HEK293 (cell line): ENCODE results near the gene PAM.

Experiments used
- CTCF ChIA-PET: fragments of 350-600 bp; formaldehyde crosslinking; extraction: SDS; loops from one replicate; lab custom pipeline; 2021; ENCODE audit warnings: antibody characterized with exemption; lab: Yijun Ruan, JAX
- POLR2A ChIA-PET: fragments of 300-600 bp; formaldehyde crosslinking; extraction: SDS; loops from one replicate; lab custom pipeline; 2020; ENCODE audit warnings: antibody characterized with exemption, inconsistent platforms; lab: Yijun Ruan, JAX
- H3K27ac ChIP-seq: fragments of 200-500 bp; sonication (Bioruptor generic); 2 replicates; pipeline ENCODE4 v1.5.1; 2014; ENCODE audit warnings: low read depth, low read length, control low read depth, inconsistent platforms; ENCODE audit errors: extremely low read depth
- H3K36me3 ChIP-seq, 2 experiments: fragments of 200-500 bp in 1 of 2; sonication (Bioruptor generic) in 1 of 2; 1 replicate in 1 of 2; 2 replicates in 1 of 2; pipeline ENCODE4 v1.5.1; 2014 to 2017; ENCODE audit warnings: inconsistent platforms in 2 of 2, low read length in 2 of 2; ENCODE audit not compliant: control insufficient read depth in 2 of 2, insufficient read depth in 1 of 2
- H3K4me1 ChIP-seq: fragments of 200-500 bp; sonication (Bioruptor generic); 2 replicates; pipeline ENCODE4 v1.5.1; 2014; ENCODE audit warnings: mild to moderate bottlenecking, low read length, inconsistent platforms; ENCODE audit not compliant: control insufficient read depth, insufficient read depth
- H3K4me3 ChIP-seq: 2 replicates; pipeline ENCODE4 v1.5.1; 2011; ENCODE audit warnings: low read depth, mild to moderate bottlenecking, control low read depth, low read length, moderate library complexity
- H3K9me3 ChIP-seq: fragments of 200-500 bp; sonication (Bioruptor generic); 2 replicates; pipeline ENCODE4 v1.5.1; 2014; ENCODE audit warnings: low read depth, low read length, inconsistent platforms; ENCODE audit not compliant: control insufficient read depth, insufficient read depth
- BCL6B ChIP-seq: fragments of 450-650 bp; formaldehyde crosslinking; IDR thresholded peaks from 2 replicates; pipeline ENCODE4 v1.5.1; 2017; ENCODE audit warnings: missing biosample characterization, missing genetic modification characterization
- OSR2 ChIP-seq: fragments of 450-650 bp; formaldehyde crosslinking; IDR thresholded peaks from 2 replicates; pipeline ENCODE4 v1.5.1; 2016; ENCODE audit warnings: missing biosample characterization, missing genetic modification characterization
- SP7 ChIP-seq: fragments of 450-650 bp; formaldehyde crosslinking; IDR thresholded peaks from 2 replicates; pipeline ENCODE4 v1.5.1; 2016; ENCODE audit warnings: missing biosample characterization, missing genetic modification characterization
- TCF7L2 ChIP-seq: IDR thresholded peaks from 2 replicates; pipeline ENCODE4 v1.6.1; 2011; ENCODE audit warnings: low read depth, mild to moderate bottlenecking, inconsistent platforms, low read length, moderate library complexity, borderline replicate concordance
- ZBTB20 ChIP-seq: fragments of 450-650 bp; formaldehyde crosslinking; IDR thresholded peaks from 2 replicates; pipeline ENCODE4 v1.5.1; 2016; ENCODE audit warnings: missing biosample characterization, missing genetic modification characterization
- ZFP37 ChIP-seq: fragments of 450-650 bp; formaldehyde crosslinking; IDR thresholded peaks from 2 replicates; pipeline ENCODE4 v1.5.1; 2016; ENCODE audit warnings: missing biosample characterization, missing genetic modification characterization
- ZIC2 ChIP-seq: fragments of 450-650 bp; formaldehyde crosslinking; IDR thresholded peaks from 2 replicates; pipeline ENCODE4 v1.5.1; 2016; ENCODE audit warnings: missing biosample characterization, missing genetic modification characterization
- ZNF223 ChIP-seq: fragments of 450-650 bp; formaldehyde crosslinking; IDR thresholded peaks from 2 replicates; pipeline ENCODE4 v1.5.1; 2016; ENCODE audit warnings: missing biosample characterization, missing genetic modification characterization
- ZNF248 ChIP-seq: fragments of 450-650 bp; formaldehyde crosslinking; IDR thresholded peaks from 2 replicates; pipeline ENCODE4 v1.5.1; 2017; ENCODE audit warnings: missing biosample characterization, missing genetic modification characterization
- ZNF280C ChIP-seq: fragments of 450-650 bp; formaldehyde crosslinking; IDR thresholded peaks from 2 replicates; pipeline ENCODE4 v1.5.1; 2016; ENCODE audit warnings: missing biosample characterization, missing genetic modification characterization
- ZNF366 ChIP-seq: fragments of 450-650 bp; formaldehyde crosslinking; conservative IDR thresholded peaks from 2 replicates; pipeline ENCODE4 v1.5.1; 2016; ENCODE audit warnings: missing biosample characterization, missing genetic modification characterization
- ZNF394 ChIP-seq: fragments of 450-650 bp; formaldehyde crosslinking; IDR thresholded peaks from 2 replicates; pipeline ENCODE4 v1.5.1; 2016; ENCODE audit warnings: missing biosample characterization, missing genetic modification characterization, mild to moderate bottlenecking, moderate library complexity, borderline replicate concordance
- ZNF423 ChIP-seq: fragments of 450-650 bp; formaldehyde crosslinking; IDR thresholded peaks from 2 replicates; pipeline ENCODE4 v1.5.1; 2016; ENCODE audit warnings: missing biosample characterization, missing genetic modification characterization
- ZNF707 ChIP-seq: fragments of 450-650 bp; formaldehyde crosslinking; IDR thresholded peaks from 2 replicates; pipeline ENCODE4 v1.5.1; 2016; ENCODE audit warnings: missing biosample characterization, missing genetic modification characterization
- ZXDB ChIP-seq: fragments of 450-650 bp; formaldehyde crosslinking; IDR thresholded peaks from 2 replicates; pipeline ENCODE4 v1.5.1; 2016; ENCODE audit warnings: missing biosample characterization, missing genetic modification characterization
- TF ChIP-seq, protein P1 (sequence below): fragments of 450-650 bp; formaldehyde crosslinking; IDR thresholded peaks from 2 replicates; pipeline ENCODE4 v1.5.1; 2016; ENCODE audit warnings: missing biosample characterization, missing genetic modification characterization, borderline replicate concordance
- TF ChIP-seq, protein P2 (sequence below): fragments of 450-650 bp; formaldehyde crosslinking; IDR thresholded peaks from 2 replicates; pipeline ENCODE4; 2016; ENCODE audit warnings: missing biosample characterization, missing genetic modification characterization
- TF ChIP-seq, protein P3 (sequence below): fragments of 450-650 bp; formaldehyde crosslinking; IDR thresholded peaks from 2 replicates; pipeline ENCODE4 v1.5.1; 2017; ENCODE audit warnings: missing biosample characterization, missing genetic modification characterization
- TF ChIP-seq, protein P4 (sequence below): fragments of 450-650 bp; formaldehyde crosslinking; IDR thresholded peaks from 2 replicates; pipeline ENCODE4 v1.5.1; 2017; ENCODE audit warnings: missing biosample characterization, missing genetic modification characterization
- TF ChIP-seq, protein P5 (sequence below): fragments of 450-650 bp; formaldehyde crosslinking; IDR thresholded peaks from 2 replicates; pipeline ENCODE4 v1.5.1; 2017; ENCODE audit warnings: missing biosample characterization, missing genetic modification characterization

Gene PAM

DNA sequence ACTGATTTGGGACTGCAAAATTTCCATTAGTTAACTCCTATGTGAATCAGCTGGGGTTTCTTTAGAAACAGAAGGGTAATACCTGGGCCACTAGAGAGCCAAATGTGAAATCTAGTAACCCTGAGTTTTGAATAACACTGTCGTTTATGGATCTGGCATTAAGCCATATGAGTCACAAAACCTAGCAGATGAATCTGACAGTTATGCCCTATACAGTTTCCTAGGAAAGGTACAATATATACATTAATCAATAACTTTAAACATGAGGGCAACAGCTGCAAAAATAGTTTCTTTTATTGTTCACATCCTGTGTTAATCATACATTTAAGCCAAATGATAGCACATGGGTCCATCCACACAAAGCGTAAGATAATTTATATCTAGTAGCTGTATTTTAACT lies 56.9 kb downstream of the PAM start:
- Histone ChIP-seq H3K4me3 (no peak overlapping the region), H3K4me1 (peaks cover 30% of the 10 kb centered on the region), H3K36me3 (no peaks in the 10 kb centered on the region), H3K9me3 (no peaks in the 10 kb centered on the region), H3K27ac (no peak overlapping the region)
- POLR2A ChIA-PET = interaction anchor here (1.6 kb wide), 1 partner anchor 54 kb away, joined by 5 read pairs; no protein-coding TSS in a partner anchor
- TF ChIP-seq ZNF394 (tag by site-specific recombination) (no peak), ZNF423 (no peak), ZBTB20 (tag by site-specific recombination) (peak; percentile 93), ZNF707 (tag by site-specific recombination) (no peak), SP7 (tag by site-specific recombination) (peak; percentile 42), ZNF280C (tag by site-specific recombination) (no peak), ZXDB (peak; percentile 19; the same call in 1 of the 2 replicates), ZNF366 (tag by site-specific recombination) (peak; percentile 49; the same call in 1 of the 2 replicates), ZNF223 (tag by site-specific recombination) (no peak), OSR2 (tag by site-specific recombination) (peak; percentile 20; the same call in 1 of the 2 replicates), ZIC2 (tag by site-specific recombination) (no peak), BCL6B (tag by site-specific recombination) (peak; percentile 74), ZNF248 (tag by site-specific recombination) (no peak), TCF7L2 (no peak), ZFP37 (tag by site-specific recombination) (no peak)
- TF ChIP-seq, protein P1, sequence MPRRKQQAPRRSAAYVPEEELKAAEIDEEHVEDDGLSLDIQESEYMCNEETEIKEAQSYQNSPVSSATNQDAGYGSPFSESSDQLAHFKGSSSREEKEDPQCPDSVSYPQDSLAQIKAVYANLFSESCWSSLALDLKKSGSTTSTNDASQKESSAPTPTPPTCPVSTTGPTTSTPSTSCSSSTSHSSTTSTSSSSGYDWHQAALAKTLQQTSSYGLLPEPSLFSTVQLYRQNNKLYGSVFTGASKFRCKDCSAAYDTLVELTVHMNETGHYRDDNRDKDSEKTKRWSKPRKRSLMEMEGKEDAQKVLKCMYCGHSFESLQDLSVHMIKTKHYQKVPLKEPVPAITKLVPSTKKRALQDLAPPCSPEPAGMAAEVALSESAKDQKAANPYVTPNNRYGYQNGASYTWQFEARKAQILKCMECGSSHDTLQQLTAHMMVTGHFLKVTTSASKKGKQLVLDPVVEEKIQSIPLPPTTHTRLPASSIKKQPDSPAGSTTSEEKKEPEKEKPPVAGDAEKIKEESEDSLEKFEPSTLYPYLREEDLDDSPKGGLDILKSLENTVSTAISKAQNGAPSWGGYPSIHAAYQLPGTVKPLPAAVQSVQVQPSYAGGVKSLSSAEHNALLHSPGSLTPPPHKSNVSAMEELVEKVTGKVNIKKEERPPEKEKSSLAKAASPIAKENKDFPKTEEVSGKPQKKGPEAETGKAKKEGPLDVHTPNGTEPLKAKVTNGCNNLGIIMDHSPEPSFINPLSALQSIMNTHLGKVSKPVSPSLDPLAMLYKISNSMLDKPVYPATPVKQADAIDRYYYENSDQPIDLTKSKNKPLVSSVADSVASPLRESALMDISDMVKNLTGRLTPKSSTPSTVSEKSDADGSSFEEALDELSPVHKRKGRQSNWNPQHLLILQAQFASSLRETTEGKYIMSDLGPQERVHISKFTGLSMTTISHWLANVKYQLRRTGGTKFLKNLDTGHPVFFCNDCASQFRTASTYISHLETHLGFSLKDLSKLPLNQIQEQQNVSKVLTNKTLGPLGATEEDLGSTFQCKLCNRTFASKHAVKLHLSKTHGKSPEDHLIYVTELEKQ (tag by site-specific recombination) = 0 out of 2 replicates have a peak, but pooled peaks have one; percentile 23
- TF ChIP-seq, protein P2, sequence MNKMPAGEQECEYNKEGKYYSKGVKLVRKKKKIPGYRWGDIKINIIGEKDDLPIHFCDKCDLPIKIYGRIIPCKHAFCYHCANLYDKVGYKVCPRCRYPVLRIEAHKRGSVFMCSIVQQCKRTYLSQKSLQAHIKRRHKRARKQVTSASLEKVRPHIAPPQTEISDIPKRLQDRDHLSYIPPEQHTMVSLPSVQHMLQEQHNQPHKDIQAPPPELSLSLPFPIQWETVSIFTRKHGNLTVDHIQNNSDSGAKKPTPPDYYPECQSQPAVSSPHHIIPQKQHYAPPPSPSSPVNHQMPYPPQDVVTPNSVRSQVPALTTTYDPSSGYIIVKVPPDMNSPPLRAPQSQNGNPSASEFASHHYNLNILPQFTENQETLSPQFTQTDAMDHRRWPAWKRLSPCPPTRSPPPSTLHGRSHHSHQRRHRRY (tag by site-specific recombination) = no peak
- TF ChIP-seq, protein P3, sequence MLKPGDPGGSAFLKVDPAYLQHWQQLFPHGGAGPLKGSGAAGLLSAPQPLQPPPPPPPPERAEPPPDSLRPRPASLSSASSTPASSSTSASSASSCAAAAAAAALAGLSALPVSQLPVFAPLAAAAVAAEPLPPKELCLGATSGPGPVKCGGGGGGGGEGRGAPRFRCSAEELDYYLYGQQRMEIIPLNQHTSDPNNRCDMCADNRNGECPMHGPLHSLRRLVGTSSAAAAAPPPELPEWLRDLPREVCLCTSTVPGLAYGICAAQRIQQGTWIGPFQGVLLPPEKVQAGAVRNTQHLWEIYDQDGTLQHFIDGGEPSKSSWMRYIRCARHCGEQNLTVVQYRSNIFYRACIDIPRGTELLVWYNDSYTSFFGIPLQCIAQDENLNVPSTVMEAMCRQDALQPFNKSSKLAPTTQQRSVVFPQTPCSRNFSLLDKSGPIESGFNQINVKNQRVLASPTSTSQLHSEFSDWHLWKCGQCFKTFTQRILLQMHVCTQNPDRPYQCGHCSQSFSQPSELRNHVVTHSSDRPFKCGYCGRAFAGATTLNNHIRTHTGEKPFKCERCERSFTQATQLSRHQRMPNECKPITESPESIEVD = peak; percentile 77
- TF ChIP-seq, protein P4, sequence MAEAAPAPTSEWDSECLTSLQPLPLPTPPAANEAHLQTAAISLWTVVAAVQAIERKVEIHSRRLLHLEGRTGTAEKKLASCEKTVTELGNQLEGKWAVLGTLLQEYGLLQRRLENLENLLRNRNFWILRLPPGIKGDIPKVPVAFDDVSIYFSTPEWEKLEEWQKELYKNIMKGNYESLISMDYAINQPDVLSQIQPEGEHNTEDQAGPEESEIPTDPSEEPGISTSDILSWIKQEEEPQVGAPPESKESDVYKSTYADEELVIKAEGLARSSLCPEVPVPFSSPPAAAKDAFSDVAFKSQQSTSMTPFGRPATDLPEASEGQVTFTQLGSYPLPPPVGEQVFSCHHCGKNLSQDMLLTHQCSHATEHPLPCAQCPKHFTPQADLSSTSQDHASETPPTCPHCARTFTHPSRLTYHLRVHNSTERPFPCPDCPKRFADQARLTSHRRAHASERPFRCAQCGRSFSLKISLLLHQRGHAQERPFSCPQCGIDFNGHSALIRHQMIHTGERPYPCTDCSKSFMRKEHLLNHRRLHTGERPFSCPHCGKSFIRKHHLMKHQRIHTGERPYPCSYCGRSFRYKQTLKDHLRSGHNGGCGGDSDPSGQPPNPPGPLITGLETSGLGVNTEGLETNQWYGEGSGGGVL (tag by site-specific recombination) = no peak
- TF ChIP-seq, protein P5, sequence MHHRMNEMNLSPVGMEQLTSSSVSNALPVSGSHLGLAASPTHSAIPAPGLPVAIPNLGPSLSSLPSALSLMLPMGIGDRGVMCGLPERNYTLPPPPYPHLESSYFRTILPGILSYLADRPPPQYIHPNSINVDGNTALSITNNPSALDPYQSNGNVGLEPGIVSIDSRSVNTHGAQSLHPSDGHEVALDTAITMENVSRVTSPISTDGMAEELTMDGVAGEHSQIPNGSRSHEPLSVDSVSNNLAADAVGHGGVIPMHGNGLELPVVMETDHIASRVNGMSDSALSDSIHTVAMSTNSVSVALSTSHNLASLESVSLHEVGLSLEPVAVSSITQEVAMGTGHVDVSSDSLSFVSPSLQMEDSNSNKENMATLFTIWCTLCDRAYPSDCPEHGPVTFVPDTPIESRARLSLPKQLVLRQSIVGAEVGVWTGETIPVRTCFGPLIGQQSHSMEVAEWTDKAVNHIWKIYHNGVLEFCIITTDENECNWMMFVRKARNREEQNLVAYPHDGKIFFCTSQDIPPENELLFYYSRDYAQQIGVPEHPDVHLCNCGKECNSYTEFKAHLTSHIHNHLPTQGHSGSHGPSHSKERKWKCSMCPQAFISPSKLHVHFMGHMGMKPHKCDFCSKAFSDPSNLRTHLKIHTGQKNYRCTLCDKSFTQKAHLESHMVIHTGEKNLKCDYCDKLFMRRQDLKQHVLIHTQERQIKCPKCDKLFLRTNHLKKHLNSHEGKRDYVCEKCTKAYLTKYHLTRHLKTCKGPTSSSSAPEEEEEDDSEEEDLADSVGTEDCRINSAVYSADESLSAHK (tag by site-specific recombination) = 0 out of 2 replicates have a peak, but pooled peaks have one; percentile 19
- CTCF ChIA-PET = interaction anchor here (0.9 kb wide), 1 partner anchor 32 kb away, joined by 5 read pairs; no protein-coding TSS in a partner anchor
